K562 (cell line): ENCODE measurements around the gene IL1RAPL2.

Experiments
- CTCF ChIP-seq, 3 experiments: IDR thresholded peaks in 2 of 3; conservative IDR thresholded peaks in 1 of 3; 2 replicates each; pipeline ENCODE4 v1.5.1; 2011 to 2012; ENCODE audit warnings: low read length in 3 of 3, mild to moderate bottlenecking in 3 of 3, control low read depth in 2 of 3, improper control_type of control experiment in 1 of 3, inconsistent platforms in 1 of 3, low read depth in 1 of 3, mixed read lengths in 1 of 3, moderate library complexity in 1 of 3; ENCODE audit not compliant: insufficient read depth in 2 of 3
- E2F8 ChIP-seq: fragments of 450-650 bp; IDR thresholded peaks from 2 replicates; pipeline ENCODE4 v1.7.1; 2018; ENCODE audit warnings: mild to moderate bottlenecking, low read depth; ENCODE audit not compliant: partially characterized antibody
- EP300 ChIP-seq: IDR thresholded peaks from 2 replicates; pipeline ENCODE4 v1.6.1; 2012; ENCODE audit warnings: low read length, improper control_type of control experiment
- MED1 ChIP-seq: sonication (generic); formaldehyde crosslinking; IDR thresholded peaks from 2 replicates; pipeline ENCODE4 v1.8.1; 2023; ENCODE audit warnings: missing genetic modification reagents, borderline replicate concordance
- MYC ChIP-seq, 2 experiments: fragments of 250-450 bp in 1 of 2; sonication (Bioruptor Pico) in 1 of 2; IDR thresholded peaks; 2 replicates each; pipeline versions ENCODE4 v1.5.1 to v1.6.1; 2012 to 2021; ENCODE audit warnings: low read depth in 2 of 2, borderline replicate concordance in 1 of 2, improper control_type of control experiment in 1 of 2, low read length in 1 of 2, mild to moderate bottlenecking in 1 of 2, moderate library complexity in 1 of 2
- NR3C1 ChIP-seq: sonication (generic); formaldehyde crosslinking; IDR thresholded peaks from 2 replicates; pipeline ENCODE4 v1.8.1; 2022; ENCODE audit warnings: missing genetic modification reagents
- SMAD3 ChIP-seq: fragments of 450-650 bp; formaldehyde crosslinking; conservative IDR thresholded peaks from 2 replicates; pipeline ENCODE4 v1.4.0; 2020; ENCODE audit warnings: mild to moderate bottlenecking
- TAF7 ChIP-seq: fragments of 450-650 bp; IDR thresholded peaks from 2 replicates; pipeline ENCODE4 v1.6.1; 2016; ENCODE audit warnings: missing genetic modification characterization, missing compliant biosample characterization
- TARDBP ChIP-seq: fragments of 450-650 bp; IDR thresholded peaks from 2 replicates; pipeline ENCODE4 v1.6.1; 2016

- TF ChIP-seq TARDBP (no peak), TAF7 (tag) (no peak), CTCF (IDR thresholded peaks at IDR 0.05 in 2 of 3, conservative IDR thresholded peaks at IDR 0.05 in 1 of 3; ENCODE audit: insufficient read depth in 2 of 3, low read depth in 1 of 3, low read length in 3 of 3) (no peak), MED1 (CRISPR knock-in tag) (no peak), MYC (IDR thresholded peaks at IDR 0.05; ENCODE audit: low read depth, low read length) (no peak), MYC (CRISPR knock-in tag; IDR thresholded peaks at IDR 0.05; ENCODE audit: borderline replicate concordance, low read depth) (no peak), SMAD3 (CRISPR knock-in tag) (no peak), E2F8 (no peak), NR3C1 (no peak), EP300 (no peak)
Observed at GRCh38 chrX:105424729-105425128, 858.7 kb downstream of the IL1RAPL2 start.
